ENCODE measurements around the gene CPN1. TPM values are rescaled to one million over a fixed set of nuclear protein-coding genes. Genes with fewer than 3 reads are reported as not detected.

The CPN1 gene
- total and polyA plus RNA-seq, 2 donors (not counting 3 experiments of a cell fraction or from before 2014, with no cell fraction given), result not detected

DNA sequence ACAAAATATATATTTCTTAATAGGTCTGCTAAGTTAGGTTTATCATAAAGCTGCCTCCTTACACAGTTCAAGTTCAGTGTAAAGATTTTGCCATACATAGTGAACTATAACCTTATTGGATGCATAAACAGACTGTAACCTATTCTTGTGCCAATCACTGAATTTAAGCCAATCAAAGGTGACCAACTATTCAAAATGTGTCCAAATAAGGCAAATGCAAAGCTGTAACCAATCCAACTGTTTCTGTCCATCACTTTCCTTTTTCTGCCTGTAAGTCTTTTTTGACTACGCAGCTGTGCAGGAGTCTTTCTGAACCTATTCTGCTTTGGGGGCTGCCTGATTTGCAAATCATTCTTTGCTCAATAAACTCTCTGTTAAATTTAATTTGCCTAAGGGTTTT lies 60.3 kb downstream of the CPN1 start:
- ChIA-PET CTCF (interaction anchor here (0.9 to 2.9 kb wide), 6 partner anchors 12 to 176 kb away, joined by 3 to 21 read pairs (median 3); partner anchors contain the start of gene DNMBP), POLR2A (no interaction called here)
- intact Hi-C loops (cut with micrococcal nuclease), result no loop called here
- no peak overlapping the region for H3K27ac ChIP-seq (ENCODE audit: insufficient read depth, low read depth, low read length)
- no peak overlapping the region for H2AFZ ChIP-seq (ENCODE audit: low read depth, low read length)
- TF ChIP-seq FOS (IDR thresholded peaks at IDR 0.05; ENCODE audit: borderline replicate concordance, insufficient read depth, low read length) (no peak), GATA2 (IDR thresholded peaks at IDR 0.05; ENCODE audit: insufficient read depth, insufficient read length, low read depth, low read length) (no peak), MYC (IDR thresholded peaks at IDR 0.05; ENCODE audit: low read depth, low read length) (no peak), POLR2A (IDR thresholded peaks at IDR 0.05; ENCODE audit: low read depth, low read length) (no peak), EZH2 (IDR thresholded peaks at IDR 0.05; ENCODE audit: borderline replicate concordance, low read depth, low read length, severe bottlenecking) (no peak), POLR2AphosphoS5 (IDR thresholded peaks at IDR 0.05; ENCODE audit: insufficient read depth, low read depth, low read length) (no peak), JUN (IDR thresholded peaks at IDR 0.05; ENCODE audit: borderline replicate concordance, insufficient read depth, insufficient read length, low read depth) (no peak)
- TF ChIP-seq, protein P1, sequence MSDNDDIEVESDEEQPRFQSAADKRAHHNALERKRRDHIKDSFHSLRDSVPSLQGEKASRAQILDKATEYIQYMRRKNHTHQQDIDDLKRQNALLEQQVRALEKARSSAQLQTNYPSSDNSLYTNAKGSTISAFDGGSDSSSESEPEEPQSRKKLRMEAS (IDR thresholded peaks at IDR 0.05; ENCODE audit: insufficient read depth, insufficient read length), result no peak
- TF ChIP-seq, protein P2, sequence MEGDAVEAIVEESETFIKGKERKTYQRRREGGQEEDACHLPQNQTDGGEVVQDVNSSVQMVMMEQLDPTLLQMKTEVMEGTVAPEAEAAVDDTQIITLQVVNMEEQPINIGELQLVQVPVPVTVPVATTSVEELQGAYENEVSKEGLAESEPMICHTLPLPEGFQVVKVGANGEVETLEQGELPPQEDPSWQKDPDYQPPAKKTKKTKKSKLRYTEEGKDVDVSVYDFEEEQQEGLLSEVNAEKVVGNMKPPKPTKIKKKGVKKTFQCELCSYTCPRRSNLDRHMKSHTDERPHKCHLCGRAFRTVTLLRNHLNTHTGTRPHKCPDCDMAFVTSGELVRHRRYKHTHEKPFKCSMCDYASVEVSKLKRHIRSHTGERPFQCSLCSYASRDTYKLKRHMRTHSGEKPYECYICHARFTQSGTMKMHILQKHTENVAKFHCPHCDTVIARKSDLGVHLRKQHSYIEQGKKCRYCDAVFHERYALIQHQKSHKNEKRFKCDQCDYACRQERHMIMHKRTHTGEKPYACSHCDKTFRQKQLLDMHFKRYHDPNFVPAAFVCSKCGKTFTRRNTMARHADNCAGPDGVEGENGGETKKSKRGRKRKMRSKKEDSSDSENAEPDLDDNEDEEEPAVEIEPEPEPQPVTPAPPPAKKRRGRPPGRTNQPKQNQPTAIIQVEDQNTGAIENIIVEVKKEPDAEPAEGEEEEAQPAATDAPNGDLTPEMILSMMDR (IDR thresholded peaks at IDR 0.05; ENCODE audit: extremely low read depth in 1 of 2, insufficient read depth in 1 of 2, low read depth in 1 of 2, low read length in 2 of 2), result no peak
- DNase-seq (ENCODE audit: low read depth, low spot score), result no peak
- BruUV-seq (replicated peaks), result no TSS peak
- no peaks in the 10 kb centered on the region for H4K20me1 ChIP-seq (replicated peaks; ENCODE audit: control insufficient read depth, extremely low read depth, insufficient read depth, low read length)
- H3K4me2 ChIP-seq (ENCODE audit: insufficient read depth, low read length), result no peak overlapping the region
- no peaks in the 10 kb centered on the region for H3K9me1 ChIP-seq (replicated peaks; ENCODE audit: control insufficient read depth, extremely low read depth, insufficient read depth, low read length)
- H3K36me3 ChIP-seq (ENCODE audit: control insufficient read depth in 2 of 2, extremely low read depth in 1 of 2, insufficient read depth in 2 of 2, low read length in 2 of 2), result no peaks in the 10 kb centered on the region
- H3K9me3 ChIP-seq (replicated peaks; ENCODE audit: control insufficient read depth, insufficient read depth, low read length), result no peaks in the 10 kb centered on the region
- H3K4me1 ChIP-seq (ENCODE audit: control insufficient read depth, extremely low read depth, insufficient read depth, low read length), result no peaks in the 10 kb centered on the region
- no peak overlapping the region for H3K9ac ChIP-seq (replicated peaks; ENCODE audit: extremely low read depth, insufficient read depth, low read length)
- FAIRE-seq, result no peak
- H3K27me3 ChIP-seq (ENCODE audit: control insufficient read depth in 2 of 2, insufficient read depth in 2 of 2, low read length in 2 of 2), result peaks cover 0 to 2% of the 10 kb centered on the region in 2 experiments
- dilution Hi-C loops (cut with MboI; ENCODE audit: extremely low pct_ligation_motif_present, low sequenced_read_pairs), result no loop called here
- H3K4me3 ChIP-seq (replicated peaks in 1 of 3; ENCODE audit: insufficient read depth in 1 of 3, low read depth in 1 of 3, low read length in 3 of 3), result no peak overlapping the region
- no peaks in the 10 kb centered on the region for H3K79me2 ChIP-seq (ENCODE audit: control insufficient read depth, insufficient read depth, low read length)
